ENCODE results near the gene PRPSAP1.

Gene PRPSAP1

GRCh38 chr17:76383546-76384221 is 30.0 kb upstream of the PRPSAP1 start:
- peak in 1 of 2 donors; percentile 37 for DNase-seq

DNA sequence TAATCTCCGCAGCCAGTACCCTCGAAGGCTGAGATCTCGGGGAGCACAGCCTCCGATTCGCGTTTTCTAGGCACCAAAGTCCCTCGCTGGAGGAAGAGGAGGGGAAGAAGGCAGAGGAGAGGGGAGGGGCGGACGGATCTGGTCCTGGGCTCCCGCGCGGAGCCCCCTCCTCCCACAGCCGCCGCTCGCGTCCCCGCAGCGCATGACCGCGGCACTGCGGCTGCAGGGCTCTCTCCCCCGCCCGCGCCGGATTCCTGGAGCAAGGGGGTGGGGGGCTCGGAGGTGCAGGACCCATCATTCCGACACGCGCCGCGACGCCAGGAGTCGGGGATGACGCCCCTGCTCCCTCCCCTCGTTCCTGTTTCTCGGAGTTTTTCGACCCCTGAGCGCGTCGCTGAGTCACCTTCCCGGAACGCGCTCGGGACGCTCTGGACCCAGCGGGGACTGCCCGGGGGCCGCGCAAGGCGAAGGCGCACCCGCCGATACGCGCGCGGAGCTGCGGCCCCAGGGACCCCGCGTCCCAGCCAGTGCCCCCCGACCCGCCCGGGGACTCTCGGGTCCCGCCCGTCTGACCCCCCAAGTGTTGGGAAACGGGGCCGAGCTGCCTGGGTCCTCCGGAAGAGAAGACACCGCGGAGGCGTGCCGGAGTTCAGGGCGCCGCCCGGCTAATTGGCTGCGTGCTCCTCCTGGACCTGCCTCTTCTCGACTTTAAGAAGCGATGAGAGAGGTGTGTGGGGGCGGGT is 29.3 kb upstream of the PRPSAP1 start:
- peak; percentile 58 for DNase-seq

- DNase-seq = peak in 1 of 2 donors; percentile 21
These were observed 28.7 kb upstream of the PRPSAP1 start for GRCh38 chr17:76382351-76382802.

DNA sequence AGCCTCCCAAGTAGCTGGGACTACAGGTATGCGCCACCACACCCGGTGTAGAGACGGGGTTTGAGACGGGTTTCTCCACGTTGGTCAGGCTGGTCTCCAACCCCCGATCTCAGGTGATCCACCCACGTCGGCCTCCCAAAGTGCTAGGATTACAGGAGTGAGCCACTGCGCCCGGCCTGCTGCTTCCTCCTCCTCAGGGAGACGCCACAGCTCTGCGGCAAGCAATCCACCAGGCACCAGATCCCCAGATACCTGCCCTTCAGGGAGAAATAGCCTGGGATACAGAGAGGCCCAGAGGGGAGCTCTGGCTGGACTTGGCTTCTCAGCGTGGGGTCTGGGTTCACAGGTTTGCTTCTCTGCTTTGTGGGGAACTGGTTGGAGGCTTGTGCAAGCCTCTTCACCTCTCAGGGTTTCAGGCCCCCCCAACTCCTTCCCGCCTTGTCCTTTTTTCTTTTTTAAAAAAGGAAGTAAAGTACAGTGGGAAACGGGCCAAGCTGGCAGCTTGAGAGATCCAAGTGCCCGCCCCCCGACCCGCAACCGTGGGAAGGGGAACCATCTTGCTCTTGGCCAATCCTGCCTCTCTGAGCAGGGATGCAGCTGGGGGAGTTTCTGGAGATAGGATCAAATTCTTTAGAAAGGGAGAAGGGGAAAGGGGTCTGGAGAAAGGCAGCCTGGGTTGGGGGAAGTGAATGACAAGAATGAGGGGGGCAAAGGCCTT is 28.1 kb upstream of the PRPSAP1 start:
- DNase-seq = no peak

GRCh38 chr17:76379646-76380376 is 26.1 kb upstream of the PRPSAP1 start:
- no peak for DNase-seq

DNA sequence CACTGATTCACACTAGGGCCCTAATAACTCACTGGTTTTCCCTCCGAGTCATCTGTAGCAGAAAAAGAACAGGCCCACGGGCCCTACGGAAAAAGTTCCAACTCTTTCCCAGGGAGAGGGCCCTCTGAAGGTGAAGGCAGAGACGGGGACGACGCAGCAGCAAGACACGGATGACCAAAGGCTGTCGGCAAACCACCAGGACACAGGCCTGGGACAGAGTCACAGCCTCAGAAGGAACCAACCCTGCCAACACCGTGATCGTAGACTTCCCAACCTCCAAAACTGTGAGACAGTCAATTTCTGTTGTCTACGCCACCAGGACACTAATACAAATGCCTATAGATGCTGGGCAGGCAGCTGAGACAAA is 25.5 kb upstream of the PRPSAP1 start:
- no peak for DNase-seq

- no peak for DNase-seq
These were observed 25.0 kb upstream of the PRPSAP1 start for GRCh38 chr17:76378548-76379274.

DNA sequence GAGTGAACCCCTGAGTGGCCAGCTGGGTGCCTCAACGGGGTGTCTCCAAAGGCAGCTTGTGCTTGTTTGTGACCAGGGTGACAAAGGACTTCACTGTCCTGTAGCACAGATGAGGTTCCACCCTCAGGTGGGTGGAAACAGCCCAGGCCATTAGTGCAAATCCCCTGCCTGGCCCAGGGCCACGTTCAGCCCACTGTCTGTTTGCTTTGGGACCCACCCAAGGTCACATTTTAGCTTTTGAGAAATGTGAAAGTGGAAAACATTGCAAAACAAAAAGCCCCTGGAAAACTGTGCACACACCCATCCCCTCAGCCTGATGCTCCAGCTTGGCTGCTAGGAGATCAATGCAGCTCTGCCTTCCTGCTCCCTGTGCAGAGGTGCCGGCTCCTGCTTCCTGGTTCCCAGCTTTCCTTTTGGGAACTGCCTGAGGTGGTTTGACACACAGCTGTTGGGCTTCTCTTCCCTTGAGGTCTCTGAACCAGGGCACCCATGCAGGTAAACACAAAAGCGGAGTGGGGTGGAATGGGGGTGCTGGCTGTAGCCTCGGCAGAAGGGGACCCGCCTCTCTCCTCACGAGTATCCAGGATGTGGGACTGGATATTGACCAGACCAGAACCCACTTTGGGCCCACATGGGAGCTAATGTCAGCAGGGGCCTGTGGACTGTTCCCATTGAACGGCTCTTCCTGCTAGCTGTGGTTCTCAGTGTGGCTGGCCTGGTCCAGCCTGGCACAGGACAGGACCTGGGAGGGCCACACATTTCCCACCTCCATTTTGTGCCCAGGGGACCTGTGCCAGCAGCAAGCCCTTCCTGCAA is 22.8 kb upstream of the PRPSAP1 start:
- DNase-seq = no peak

DNA sequence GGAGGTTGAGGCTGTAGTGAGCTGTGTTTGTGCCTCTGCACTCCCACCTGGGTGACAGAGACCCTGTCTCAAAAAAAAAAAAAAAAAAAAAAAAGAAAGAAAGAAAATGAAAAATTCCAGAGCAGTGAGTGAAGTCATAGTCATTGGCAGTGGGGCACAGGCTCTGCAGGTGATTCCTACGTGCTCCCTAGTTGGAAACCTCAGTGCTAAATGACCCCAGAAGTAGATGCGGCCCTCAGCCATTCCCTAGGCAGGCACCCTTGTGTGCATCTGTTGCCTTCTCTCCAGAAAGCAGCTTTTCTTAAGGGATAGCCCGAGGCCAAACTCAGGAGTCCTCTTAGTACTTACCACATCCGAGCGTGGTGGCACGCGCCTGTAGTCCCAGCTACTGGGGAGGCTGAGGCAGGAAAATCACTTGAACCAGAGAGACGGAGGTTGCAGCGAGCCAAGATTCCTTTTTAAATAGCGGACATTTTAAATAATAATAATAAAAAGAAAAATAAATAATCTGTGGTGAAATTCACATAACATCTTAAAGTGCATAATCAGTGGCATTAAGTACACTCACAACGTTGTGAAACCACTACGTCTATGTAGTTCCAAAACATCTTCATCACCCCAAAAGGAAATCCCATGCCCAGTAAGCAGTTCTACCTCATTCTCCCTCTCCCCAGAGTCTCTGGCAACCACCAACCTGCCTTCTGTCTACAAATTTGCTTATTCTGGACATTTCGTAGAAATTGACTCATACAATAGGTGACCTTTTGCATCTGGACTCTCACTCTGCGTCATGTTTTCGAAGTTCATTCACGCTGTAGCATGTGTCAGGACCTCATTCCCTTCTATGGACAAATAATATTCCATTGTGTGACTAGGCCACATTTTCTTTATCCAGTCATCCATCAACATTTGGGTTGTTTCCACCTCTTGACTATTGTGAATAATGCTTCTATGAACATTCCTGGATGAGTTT is 18.2 kb upstream of the PRPSAP1 start:
- no peak for DNase-seq

DNA sequence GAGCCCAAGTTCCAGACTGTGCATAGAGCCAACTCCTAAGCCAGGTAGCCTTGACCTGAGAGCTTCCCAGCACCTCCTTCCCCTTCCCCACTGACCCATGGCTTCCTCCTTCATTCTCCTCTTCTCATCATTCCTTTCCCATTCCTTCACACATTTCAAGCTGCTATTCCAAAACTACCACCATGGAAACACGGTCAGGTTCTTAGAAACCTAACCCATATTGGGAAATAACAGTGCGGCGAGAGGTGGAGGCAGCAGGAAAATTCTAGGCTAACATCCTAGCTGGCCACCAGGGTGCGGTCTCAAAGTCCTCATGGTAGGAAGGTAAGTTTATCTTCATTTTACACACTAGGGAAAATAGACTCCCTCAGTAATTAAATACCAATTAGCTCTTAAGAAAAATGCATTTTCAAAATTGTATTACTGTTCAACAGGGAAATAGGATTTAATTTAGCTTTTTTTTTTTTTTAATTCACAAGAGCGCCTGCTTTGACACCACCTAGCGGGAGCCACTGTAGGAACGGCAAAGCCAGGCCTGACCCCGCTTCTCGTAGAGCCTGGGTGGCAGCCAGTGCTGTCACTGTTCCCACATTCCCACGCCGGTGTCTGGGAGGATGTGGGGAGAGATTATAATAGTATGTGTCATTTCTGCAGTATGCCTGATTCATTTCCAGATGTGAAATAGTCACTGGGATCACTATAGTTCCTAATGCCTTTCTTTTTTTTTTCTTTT is 16.7 kb upstream of the PRPSAP1 start:
- DNase-seq = no peak

- no peak for DNase-seq
These were observed 16.1 kb upstream of the PRPSAP1 start for GRCh38 chr17:76369804-76370203.

GRCh38 chr17:76369379-76369778 is 15.7 kb upstream of the PRPSAP1 start:
- no peak for DNase-seq

- no peak for DNase-seq
These were observed 14.8 kb upstream of the PRPSAP1 start for GRCh38 chr17:76368545-76368944.

GRCh38 chr17:76367642-76368041 is 13.9 kb upstream of the PRPSAP1 start:
- DNase-seq = no peak

- DNase-seq = no peak
These were observed 12.5 kb upstream of the PRPSAP1 start for GRCh38 chr17:76366247-76366646.

GRCh38 chr17:76365256-76365903 is 11.7 kb upstream of the PRPSAP1 start:
- no peak for DNase-seq

DNA sequence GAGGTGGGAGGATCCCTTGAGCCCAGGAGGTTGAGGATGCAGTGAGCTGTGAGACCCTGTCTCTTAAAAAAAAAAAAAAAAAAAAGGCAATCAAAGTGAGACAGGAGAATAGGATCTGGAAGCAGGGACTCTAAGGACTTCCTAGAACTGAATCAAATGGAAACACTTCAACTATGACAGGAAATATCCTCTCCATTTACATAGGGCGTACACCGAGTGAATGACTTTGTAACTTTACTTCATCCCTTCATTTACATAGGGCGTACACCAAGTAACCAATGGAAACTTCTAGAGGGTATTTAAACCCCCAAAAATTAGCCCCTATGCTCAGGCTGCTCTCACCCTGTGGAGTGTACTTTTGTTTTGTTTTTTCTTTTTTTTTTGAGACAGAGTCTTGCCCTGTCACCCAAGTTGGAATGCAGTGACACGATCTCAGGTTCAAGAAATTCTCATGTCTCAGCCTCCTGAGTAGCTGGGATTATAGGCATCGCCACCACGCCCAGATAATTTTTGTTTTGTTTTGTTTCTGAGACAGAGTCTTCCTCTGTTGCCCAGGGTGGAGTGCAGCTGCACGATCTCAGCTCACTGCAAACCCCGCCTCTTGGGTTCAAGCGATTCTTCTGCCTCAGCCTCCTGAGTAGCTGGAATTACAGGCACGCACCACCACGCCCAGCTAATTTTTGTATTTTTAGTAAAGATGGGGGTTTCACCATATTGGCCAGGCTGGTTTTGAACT is 9.6 kb upstream of the PRPSAP1 start:
- DNase-seq = no peak

DNA sequence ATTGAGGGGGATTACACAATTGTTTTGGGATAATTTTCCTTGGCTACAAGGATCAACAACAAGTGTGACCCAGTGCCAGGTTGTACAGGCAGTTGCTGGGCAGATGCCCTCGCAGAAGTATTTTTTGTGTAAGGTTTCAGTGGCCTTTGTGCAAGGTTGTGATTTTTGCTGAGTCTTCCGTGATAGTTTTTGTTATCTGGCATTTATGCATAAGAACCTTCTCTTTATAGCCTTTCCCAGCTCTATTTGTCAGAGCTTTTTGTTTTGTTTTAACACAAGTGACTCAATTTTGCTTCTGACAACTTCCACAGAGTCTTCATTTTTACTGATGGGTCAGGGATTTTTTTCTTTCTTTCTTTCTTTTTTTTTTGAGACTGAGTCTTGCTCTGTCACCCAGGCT is 6.7 kb upstream of the PRPSAP1 start:
- no peak for DNase-seq
